Measurements from ENCODE around the gene TUBG2.

DNA sequence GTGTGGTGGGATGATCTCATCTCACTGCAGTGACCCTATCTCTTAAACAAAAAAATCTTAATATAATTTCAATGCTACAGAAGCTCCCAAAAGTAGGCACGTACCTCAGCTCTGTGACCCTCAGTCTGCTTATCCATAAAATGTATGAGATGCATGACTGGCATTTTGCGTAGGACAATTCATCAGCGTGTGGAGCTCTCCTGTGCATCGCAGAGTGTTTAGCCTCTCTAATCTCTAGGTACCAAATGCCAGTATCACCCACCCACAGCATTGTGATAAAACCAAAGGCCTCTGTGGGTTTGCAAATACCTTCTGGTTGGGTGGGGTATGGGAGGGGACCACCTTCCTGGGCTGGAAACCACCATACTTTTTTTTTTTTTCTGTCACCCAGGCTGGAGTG lies 19.0 kb upstream of the TUBG2 start:
- TF ChIP-seq, protein P1, sequence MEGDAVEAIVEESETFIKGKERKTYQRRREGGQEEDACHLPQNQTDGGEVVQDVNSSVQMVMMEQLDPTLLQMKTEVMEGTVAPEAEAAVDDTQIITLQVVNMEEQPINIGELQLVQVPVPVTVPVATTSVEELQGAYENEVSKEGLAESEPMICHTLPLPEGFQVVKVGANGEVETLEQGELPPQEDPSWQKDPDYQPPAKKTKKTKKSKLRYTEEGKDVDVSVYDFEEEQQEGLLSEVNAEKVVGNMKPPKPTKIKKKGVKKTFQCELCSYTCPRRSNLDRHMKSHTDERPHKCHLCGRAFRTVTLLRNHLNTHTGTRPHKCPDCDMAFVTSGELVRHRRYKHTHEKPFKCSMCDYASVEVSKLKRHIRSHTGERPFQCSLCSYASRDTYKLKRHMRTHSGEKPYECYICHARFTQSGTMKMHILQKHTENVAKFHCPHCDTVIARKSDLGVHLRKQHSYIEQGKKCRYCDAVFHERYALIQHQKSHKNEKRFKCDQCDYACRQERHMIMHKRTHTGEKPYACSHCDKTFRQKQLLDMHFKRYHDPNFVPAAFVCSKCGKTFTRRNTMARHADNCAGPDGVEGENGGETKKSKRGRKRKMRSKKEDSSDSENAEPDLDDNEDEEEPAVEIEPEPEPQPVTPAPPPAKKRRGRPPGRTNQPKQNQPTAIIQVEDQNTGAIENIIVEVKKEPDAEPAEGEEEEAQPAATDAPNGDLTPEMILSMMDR (IDR thresholded peaks at IDR 0.05), result no peak
- no peak for TF ChIP-seq POLR2AphosphoS5 (IDR thresholded peaks at IDR 0.05; ENCODE audit: insufficient read depth in 1 of 2, low read depth in 1 of 2)
- TF ChIP-seq POLR2A (IDR thresholded peaks at IDR 0.05), result no peak
